Activated naive CD4-positive, alpha-beta T cell treated with anti-CD3 and anti-CD28 coated beads for 36 hours (primary cell): Measurements from ENCODE around the gene SCN5A. TPM values are rescaled to one million over a fixed set of nuclear protein-coding genes. Genes with fewer than 3 reads are reported as not detected.

ENCODE experiments used
- CTCF ChIA-PET: fragments of 350-600 bp; sonication (Branson Sonifier 250); formaldehyde crosslinking; loops from one replicate; lab custom pipeline; 2021; ENCODE audit warnings: antibody characterized with exemption; lab: Charles Lee
- DNase-seq: peaks from one replicate; pipeline ENCODE4 v3.0.0-alpha.2; 2020
- H3K27ac Mint-ChIP-seq: one replicate; pipeline ENCODE4 v1.8.0; 2021; ENCODE audit warnings: mild to moderate bottlenecking, mixed read lengths
- H3K27me3 Mint-ChIP-seq: one replicate; pipeline ENCODE4 v1.8.0; 2021; ENCODE audit warnings: low read depth, mixed read lengths
- H3K36me3 Mint-ChIP-seq: one replicate; pipeline ENCODE4 v1.8.0; 2021; ENCODE audit warnings: low read depth, mixed read lengths
- H3K4me1 Mint-ChIP-seq: one replicate; pipeline ENCODE4 v1.8.0; 2021; ENCODE audit warnings: low read depth, mixed read lengths
- H3K4me3 Mint-ChIP-seq: one replicate; pipeline ENCODE4 v1.8.0; 2021; ENCODE audit warnings: mild to moderate bottlenecking, moderate library complexity, mixed read lengths
- H3K9me3 Mint-ChIP-seq: one replicate; pipeline ENCODE4 v1.8.0; 2021; ENCODE audit warnings: mixed read lengths
- intact Hi-C: fragments of 100-400 bp; cut with micrococcal nuclease; formaldehyde crosslinking; loops from one replicate; pipeline ENCODE4 v1.15.1; 2023
- total RNA-seq, 2 experiments: library from RNA; stranded (reverse); gene quantifications; one replicate each; pipeline ENCODE4 v1.2.3, GENCODE V29; 2021

SCN5A gene
- total RNA-seq, 2 experiments from 2014 or later, result 0.31 to 0.35 TPM

GRCh38 chr3:38590521-38590920 lies 59.0 kb downstream of the SCN5A start:
- Mint-ChIP-seq H3K36me3 (no peaks in the 10 kb centered on the region), H3K27me3 (peaks cover 17% of the 10 kb centered on the region), H3K4me1 (no peaks in the 10 kb centered on the region), H3K9me3 (no peaks in the 10 kb centered on the region), H3K4me3 (no peak overlapping the region), H3K27ac (no peak overlapping the region)
- intact Hi-C loops, result no loop called here
- no peak for DNase-seq
- CTCF ChIA-PET, result interaction anchor here (1.0 kb wide), 1 partner anchor 473 kb away, joined by 3 read pairs; no protein-coding TSS in a partner anchor

GRCh38 chr3:38588995-38589937 lies 60.2 kb downstream of the SCN5A start:
- Mint-ChIP-seq H3K27ac (no peak overlapping the region), H3K27me3 (peaks cover 8% of the 10 kb centered on the region), H3K4me1 (no peaks in the 10 kb centered on the region), H3K4me3 (no peak overlapping the region), H3K9me3 (no peaks in the 10 kb centered on the region), H3K36me3 (no peaks in the 10 kb centered on the region)
- DNase-seq, result no peak
- CTCF ChIA-PET, result interaction anchor here (0.6 to 1.5 kb wide), 3 partner anchors 50 to 472 kb away, joined by 3 to 4 read pairs (median 3); no protein-coding TSS in a partner anchor
- intact Hi-C loops, result no loop called here

GRCh38 chr3:38588371-38588971 lies 61.0 kb downstream of the SCN5A start:
- Mint-ChIP-seq H3K27me3 (peaks cover 5% of the 10 kb centered on the region), H3K9me3 (no peaks in the 10 kb centered on the region), H3K4me1 (no peaks in the 10 kb centered on the region), H3K4me3 (no peak overlapping the region), H3K36me3 (no peaks in the 10 kb centered on the region), H3K27ac (no peak overlapping the region)
- intact Hi-C loops, result no loop called here
- no peak for DNase-seq
- CTCF ChIA-PET, result interaction anchor here (1.5 kb wide), 1 partner anchor 67 kb away, joined by 4 read pairs; no protein-coding TSS in a partner anchor

- no peak for DNase-seq
- no peaks in the 10 kb centered on the region for H3K9me3 Mint-ChIP-seq
- H3K36me3 Mint-ChIP-seq, result no peaks in the 10 kb centered on the region
- peaks cover 5% of the 10 kb centered on the region for H3K27me3 Mint-ChIP-seq
- H3K4me3 Mint-ChIP-seq, result no peak overlapping the region
- intact Hi-C loops, result no loop called here
- CTCF ChIA-PET, result interaction anchor here (1.5 kb wide), 1 partner anchor 66 kb away, joined by 4 read pairs; no protein-coding TSS in a partner anchor
- no peaks in the 10 kb centered on the region for H3K4me1 Mint-ChIP-seq
- H3K27ac Mint-ChIP-seq, result no peak overlapping the region
These were observed 61.8 kb downstream of the SCN5A start for GRCh38 chr3:38587548-38588131.

- no peaks in the 10 kb centered on the region for H3K36me3 Mint-ChIP-seq
- no peak overlapping the region for H3K27ac Mint-ChIP-seq
- no peaks in the 10 kb centered on the region for H3K4me1 Mint-ChIP-seq
- H3K27me3 Mint-ChIP-seq, result peaks cover 2% of the 10 kb centered on the region
- intact Hi-C loops, result no loop called here
- no peaks in the 10 kb centered on the region for H3K9me3 Mint-ChIP-seq
- CTCF ChIA-PET, result no interaction called here
- H3K4me3 Mint-ChIP-seq, result no peak overlapping the region
- no peak for DNase-seq
These were observed 62.7 kb downstream of the SCN5A start for GRCh38 chr3:38586546-38587520.

GRCh38 chr3:38585791-38586420 lies 63.6 kb downstream of the SCN5A start:
- no peak for DNase-seq
- H3K4me3 Mint-ChIP-seq, result no peak overlapping the region
- H3K27ac Mint-ChIP-seq, result no peak overlapping the region
- peaks cover 2% of the 10 kb centered on the region for H3K27me3 Mint-ChIP-seq
- CTCF ChIA-PET, result no interaction called here
- H3K4me1 Mint-ChIP-seq, result no peaks in the 10 kb centered on the region
- intact Hi-C loops, result no loop called here
- no peaks in the 10 kb centered on the region for H3K36me3 Mint-ChIP-seq
- H3K9me3 Mint-ChIP-seq, result no peaks in the 10 kb centered on the region

- no peak for DNase-seq
- CTCF ChIA-PET, result no interaction called here
- H3K4me1 Mint-ChIP-seq, result no peaks in the 10 kb centered on the region
- no peaks in the 10 kb centered on the region for H3K9me3 Mint-ChIP-seq
- intact Hi-C loops, result no loop called here
- no peak overlapping the region for H3K4me3 Mint-ChIP-seq
- no peaks in the 10 kb centered on the region for H3K27me3 Mint-ChIP-seq
- H3K36me3 Mint-ChIP-seq, result no peaks in the 10 kb centered on the region
- H3K27ac Mint-ChIP-seq, result no peak overlapping the region
These were observed 65.8 kb downstream of the SCN5A start for GRCh38 chr3:38583688-38584087.

- Mint-ChIP-seq H3K27me3 (no peaks in the 10 kb centered on the region), H3K9me3 (no peaks in the 10 kb centered on the region), H3K4me3 (no peak overlapping the region), H3K4me1 (no peaks in the 10 kb centered on the region), H3K27ac (no peak overlapping the region), H3K36me3 (no peaks in the 10 kb centered on the region)
- CTCF ChIA-PET, result no interaction called here
- DNase-seq, result no peak
- intact Hi-C loops, result no loop called here
These were observed 66.4 kb downstream of the SCN5A start for GRCh38 chr3:38582941-38583645.

GRCh38 chr3:38582316-38582715 lies 67.2 kb downstream of the SCN5A start:
- no peak for DNase-seq
- Mint-ChIP-seq H3K4me3 (no peak overlapping the region), H3K9me3 (no peaks in the 10 kb centered on the region), H3K4me1 (no peaks in the 10 kb centered on the region), H3K27me3 (no peaks in the 10 kb centered on the region), H3K36me3 (no peaks in the 10 kb centered on the region), H3K27ac (no peak overlapping the region)
- CTCF ChIA-PET, result no interaction called here
- intact Hi-C loops, result no loop called here

- no peaks in the 10 kb centered on the region for H3K4me1 Mint-ChIP-seq
- no peaks in the 10 kb centered on the region for H3K27me3 Mint-ChIP-seq
- H3K27ac Mint-ChIP-seq, result no peak overlapping the region
- intact Hi-C loops, result no loop called here
- CTCF ChIA-PET, result no interaction called here
- H3K9me3 Mint-ChIP-seq, result no peaks in the 10 kb centered on the region
- no peaks in the 10 kb centered on the region for H3K36me3 Mint-ChIP-seq
- no peak overlapping the region for H3K4me3 Mint-ChIP-seq
- DNase-seq, result no peak
These were observed 67.7 kb downstream of the SCN5A start for GRCh38 chr3:38581774-38582173.
